CD4-positive, alpha-beta T cell treated with Interleukin-15 for 4 hours (primary cell): ENCODE data around the gene MROH8.
"Not testable (repeated sequence)": the region's sequence is repeated elsewhere in the genome, so short reads cannot be mapped to it uniquely, and the experiment has no call there.

ENCODE experiments used
- DNase-seq: peaks from one replicate; pipeline ENCODE4 v3.0.0-alpha.2; 2020; ENCODE audit warnings: low spot score

The MROH8 gene

DNA sequence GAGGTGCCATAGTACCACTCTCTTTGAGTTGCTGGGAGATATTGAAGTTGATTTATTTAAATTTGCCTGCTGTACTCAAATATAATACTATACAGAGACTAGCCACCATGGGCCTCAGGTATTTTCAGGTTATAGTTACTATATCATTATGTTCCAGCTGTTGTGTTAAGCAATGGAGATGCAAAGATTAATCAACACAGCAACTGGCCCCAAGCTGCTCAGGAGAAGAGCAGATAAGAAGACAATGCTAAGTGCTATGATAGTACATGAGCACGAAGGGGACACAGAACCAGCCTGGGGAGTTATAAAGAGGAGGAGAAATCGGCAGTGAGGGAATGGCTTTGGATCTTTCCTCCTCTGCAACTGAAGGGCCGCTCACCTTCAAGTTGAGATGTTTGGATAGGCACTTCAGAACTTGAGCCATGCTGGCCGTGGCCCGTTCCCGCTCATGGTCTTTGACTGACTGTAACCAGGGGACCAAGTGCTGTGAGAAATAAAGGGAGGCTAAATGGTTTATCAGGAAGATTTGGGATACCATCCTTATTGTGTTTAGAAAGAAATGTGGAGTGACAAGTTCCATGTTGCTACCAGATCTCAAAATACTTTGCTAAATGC, 24.6 kb downstream of the MROH8 start:
- no peak for DNase-seq

DNA sequence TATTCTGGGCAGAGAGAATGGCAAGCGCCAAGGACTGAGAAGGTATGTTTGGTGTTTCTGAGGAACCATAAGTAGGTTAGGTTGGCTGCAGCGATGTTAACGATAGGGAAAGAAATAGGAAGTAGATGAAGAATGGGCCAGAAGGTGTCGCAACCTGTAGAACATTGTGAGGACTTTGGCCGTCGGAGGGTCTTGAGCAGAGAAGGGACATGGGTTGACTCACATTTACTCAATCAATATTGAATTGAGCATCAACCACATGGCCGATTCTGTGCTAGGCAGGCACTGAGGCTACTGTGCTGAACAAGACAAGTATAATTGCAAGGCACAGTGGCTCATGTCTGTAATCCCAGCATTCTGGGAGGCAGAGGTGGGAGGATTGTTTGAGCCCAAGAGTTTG, 27.1 kb downstream of the MROH8 start:
- DNase-seq, result no peak

DNA sequence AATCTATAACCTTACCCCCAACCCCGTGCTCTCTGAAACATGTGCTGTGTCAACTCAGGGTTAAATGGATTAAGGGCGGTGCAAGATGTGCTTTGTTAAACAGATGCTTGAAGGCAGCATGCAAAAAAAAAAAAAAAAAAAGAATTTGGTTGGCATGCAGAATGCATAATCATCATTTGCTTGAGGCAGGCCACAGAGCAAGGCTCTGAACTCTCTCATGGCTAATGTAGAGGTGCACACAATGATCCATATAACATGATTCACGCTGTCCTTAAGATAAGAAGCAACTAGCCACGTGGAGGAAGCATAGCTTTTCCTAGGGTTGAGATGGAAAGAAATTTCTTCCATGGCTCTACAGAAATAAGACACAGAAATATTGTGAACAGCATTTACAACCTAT, 27.8 kb downstream of the MROH8 start:
- no peak for DNase-seq

DNA sequence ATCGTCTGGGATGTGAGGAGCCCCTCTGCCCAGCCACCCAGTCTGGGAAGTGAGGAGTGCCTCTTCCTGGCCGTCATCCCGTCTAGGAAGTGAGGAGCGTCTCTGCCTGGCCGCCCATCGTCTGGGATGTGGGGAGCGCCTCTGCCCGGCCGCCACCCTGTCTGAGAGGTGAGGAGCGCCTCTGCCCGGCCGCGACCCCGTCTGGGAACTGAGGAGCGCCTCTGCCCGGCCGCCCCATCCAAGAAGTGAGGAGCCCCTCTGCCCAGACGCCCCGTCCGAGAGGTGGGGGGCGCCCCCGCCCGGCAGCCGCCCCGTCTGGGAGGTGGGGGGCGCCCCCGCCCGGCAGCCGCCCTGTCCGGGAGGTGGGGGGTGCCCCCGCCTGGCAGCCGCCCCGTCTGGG, 28.5 kb downstream of the MROH8 start:
- DNase-seq, result not testable (repeated sequence)

DNA sequence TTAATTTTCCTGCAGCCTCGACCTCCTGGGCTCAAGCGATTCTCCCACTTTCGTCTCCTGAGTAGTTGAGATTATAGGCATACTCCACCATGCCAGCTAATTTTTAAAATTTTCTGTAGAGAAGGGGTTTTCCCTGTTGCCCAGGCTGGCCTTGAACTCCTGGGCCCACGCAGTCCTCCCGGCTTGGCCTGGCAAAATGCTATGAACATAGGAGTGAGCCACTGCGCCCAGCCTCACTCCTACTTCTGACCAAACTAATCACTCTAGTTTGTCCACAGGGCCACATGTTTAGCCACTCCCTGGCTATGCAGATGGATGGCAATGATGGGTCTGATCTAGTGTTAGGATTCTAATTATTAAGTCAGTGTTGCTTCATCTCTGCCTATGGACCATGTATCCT, 32.1 kb downstream of the MROH8 start:
- no peak for DNase-seq

DNA sequence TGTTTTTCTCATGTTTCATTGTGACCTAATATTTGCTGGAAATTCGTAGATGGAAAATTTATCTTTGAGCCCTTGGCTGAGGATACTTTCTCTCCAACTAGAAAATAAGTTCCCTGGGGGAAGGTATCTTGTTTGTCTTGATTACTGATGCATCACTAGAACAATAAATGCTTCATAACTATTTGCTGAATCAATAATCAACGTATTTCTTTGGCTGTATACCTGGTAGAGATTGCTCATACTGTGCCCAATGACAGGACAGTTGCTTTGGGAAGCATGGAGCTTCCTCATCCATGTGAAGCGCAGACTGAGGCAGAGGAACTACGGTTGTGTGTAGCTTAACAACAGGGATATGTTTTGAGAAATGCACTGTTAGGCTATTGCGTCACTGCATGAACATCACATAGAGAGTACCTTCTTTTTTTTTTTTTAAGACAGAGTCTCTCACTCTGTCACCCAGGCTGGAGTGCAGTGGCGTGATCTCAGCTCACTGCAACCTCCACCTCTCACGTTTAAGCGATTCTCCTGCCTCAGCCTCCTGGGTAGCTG, 34.4 kb downstream of the MROH8 start:
- DNase-seq, result no peak

DNA sequence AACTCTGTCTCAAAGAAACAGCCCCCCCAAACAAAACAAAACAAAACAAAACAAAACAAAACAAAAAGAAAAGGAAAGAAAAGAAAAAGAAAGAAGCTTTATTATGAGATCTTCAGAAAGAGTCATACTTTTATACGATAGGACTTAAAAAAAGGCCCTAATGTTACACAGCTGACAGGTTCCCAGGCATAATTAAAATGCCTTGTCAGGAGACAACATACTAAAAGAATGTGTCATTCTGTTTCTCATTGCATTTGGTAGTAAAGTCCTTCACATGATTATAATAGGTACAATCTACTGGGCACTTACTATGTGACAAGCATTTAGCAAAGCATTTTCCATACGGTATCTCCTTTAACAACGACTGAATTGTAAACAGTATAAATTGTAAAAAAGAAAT, 36.6 kb downstream of the MROH8 start:
- DNase-seq, result no peak

DNA sequence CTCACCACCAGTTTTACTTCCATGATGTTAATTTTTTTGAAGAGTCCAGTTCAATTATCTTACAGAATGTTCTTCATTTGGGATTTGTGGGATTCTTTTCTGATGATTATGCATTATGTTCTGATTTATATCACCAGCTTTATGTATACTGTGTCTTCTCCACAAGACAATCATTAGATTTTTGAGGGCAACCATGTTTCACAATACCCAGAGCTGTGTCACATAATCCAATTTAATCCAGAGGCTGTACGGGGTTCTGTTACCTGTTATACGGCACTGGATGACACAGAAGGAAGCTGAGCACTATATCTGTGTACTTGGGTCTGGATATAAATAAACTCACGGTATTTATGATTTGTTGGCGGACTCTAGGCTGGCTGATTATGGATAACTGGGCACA, 41.8 kb downstream of the MROH8 start:
- DNase-seq, result no peak

DNA sequence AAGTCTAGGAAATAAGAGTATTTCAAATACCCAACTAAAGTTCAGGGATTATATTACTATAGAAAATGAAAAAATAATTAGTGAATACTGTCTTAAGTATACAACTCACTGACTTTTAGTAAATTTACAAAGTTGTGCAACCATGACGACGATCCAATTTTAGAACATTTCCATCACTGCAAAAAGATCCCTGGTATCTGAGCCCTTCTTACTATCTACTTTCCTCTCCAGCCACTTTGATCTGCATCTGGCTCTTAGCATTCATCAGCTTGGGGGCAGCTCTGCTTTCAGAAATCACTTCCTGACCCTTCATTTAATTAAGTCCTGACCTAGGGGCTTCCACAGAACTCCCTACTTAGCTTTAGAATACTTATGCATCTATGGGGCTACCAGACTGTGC, 45.4 kb downstream of the MROH8 start:
- no peak for DNase-seq

DNA sequence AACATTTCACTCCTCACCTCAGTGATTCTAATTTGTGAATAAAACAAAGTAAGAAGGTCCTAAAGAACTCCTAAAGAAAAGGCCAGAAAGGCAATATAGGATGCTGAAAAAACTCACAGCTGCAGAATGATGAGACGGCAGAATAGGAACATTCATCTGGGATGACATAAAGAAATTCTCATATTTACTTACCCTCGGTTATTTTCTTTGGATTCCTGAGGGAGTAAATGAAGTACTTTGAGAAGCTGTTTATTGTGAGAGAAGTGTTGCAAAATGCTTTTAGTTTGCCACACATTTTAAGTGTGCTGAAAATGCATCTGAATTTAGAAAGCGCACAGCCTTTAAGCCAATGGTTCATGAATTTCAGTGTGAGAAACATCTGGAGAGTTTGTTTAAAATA, 47.9 kb downstream of the MROH8 start:
- DNase-seq, result no peak

DNA sequence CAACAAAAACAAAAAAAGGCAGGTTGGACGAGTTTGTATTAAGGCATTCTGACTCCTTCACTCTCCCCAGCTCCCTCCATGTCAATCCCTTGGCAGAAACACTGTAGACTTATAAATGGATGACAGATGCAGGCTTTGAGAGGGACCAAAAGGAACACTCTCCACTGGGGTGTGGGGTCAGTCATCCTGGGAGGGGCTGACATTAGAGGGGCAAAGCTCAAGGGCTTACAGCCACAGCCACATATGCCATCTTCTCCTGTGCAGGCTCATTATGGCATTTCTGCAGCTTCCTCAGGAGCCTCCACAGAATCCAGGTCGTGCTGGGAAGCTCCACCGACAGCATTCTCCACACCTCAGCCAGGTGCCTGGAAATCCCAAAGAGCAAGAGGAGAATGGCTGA, 50.5 kb downstream of the MROH8 start:
- no peak for DNase-seq

DNA sequence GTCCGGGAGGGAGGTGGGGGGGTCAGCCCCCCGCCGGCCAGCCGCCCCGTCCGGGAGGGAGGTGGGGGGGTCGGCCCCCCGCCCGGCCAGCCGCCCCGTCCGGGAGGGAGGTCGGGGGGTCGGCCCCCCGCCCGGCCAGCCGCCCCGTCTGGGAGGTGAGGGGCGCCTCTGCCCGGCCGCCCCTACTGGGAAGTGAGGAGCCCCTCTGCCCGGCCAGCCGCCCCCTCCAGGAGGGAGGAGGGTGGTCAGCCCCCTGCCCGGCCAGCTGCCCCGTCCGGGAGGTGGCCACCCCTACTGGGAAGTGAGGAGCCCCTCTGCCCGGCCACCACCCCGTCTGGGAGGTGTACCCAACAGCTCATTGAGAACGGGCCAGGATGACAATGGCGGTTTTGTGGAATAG, 53.1 kb downstream of the MROH8 start:
- DNase-seq, result not testable (repeated sequence)

DNA sequence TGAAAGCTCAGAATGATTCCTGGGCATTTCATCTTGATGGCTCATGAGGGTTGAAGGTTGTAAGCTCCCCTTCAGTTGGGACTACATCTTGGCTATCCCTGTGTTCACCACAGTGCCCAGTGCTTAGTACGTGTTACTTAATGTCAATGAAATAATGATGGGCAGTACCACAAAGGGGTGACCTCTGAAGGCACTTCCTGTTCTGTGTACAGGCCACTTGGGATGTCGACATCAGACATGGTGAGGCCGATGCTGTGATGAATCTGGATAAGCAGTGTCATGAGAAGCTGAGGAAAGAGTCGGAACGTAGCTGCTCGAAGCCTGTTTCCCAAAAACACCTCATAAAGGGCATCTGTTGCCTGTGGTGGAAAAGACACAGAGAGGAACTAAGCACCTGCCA, 55.9 kb downstream of the MROH8 start:
- DNase-seq, result no peak

DNA sequence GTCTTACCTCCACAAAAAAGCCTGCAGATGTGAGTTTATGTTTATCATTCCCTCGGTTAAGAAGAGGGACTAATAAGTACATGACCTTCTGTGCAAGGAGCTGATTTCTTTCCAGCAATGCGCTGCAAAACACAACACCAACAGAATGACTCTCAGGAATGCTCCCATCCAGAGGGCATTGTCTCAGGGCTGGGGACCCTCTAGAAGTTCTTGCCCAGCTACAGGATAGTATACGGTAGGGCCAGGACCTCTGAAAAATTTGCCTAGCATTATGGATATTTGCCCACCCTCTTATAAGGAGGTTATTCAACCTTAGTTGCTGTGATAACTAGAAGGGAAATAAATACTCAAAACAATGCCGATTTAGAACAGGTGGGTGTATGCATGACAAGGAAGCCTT, 58.9 kb downstream of the MROH8 start:
- DNase-seq, result no peak

DNA sequence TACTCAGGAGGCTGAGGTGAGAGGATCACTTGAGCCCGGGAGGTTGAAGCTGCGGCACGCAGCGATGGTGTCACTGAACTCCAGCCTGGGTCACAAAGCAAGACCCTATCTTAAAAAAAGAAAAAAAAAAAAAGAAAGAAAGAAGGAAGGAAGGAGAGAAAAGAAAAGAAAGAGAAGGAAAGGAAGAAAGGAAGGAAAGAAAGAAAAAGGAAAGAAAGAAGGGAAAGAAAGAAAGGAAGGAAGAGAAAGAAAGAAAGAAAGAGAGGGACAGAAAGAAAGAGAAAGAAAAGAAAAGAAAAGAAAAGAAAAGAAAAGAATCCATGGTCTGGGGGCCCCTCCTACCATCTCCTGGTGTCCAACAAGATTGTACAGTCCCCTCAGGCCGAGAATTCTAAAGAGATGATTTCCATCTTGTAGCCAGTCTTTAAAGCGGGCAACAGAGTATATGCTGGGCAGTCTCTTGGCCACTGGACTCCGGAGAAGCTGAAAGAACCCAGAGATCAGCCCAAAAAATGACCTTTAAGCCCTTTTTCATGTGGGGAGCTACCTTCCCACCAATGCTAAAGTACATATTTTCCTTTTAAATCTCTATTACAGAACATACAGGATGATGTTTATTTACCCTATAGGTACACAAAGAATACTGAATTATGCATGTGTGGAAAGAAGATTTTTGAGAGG, 59.9 kb downstream of the MROH8 start:
- no peak for DNase-seq

DNA sequence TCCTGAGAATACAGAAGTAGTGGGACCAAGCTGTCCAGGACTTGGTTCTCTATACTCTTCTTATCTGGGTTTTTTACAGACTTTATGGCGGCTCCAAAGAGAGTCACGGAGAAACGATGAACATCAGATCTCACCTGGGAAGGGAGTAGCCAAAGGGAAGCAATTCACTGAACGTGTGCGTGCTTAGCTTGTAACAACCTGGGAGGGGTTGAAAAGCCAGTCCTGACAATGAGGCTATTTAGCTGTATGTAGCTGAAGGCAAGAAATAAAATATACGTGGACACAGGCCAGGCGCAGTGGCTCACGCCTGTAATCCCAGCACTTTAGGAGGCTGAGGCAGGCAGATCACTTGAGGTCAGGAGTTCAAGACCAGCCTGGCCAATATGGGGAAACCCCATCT, 65.3 kb downstream of the MROH8 start:
- DNase-seq, result no peak

DNA sequence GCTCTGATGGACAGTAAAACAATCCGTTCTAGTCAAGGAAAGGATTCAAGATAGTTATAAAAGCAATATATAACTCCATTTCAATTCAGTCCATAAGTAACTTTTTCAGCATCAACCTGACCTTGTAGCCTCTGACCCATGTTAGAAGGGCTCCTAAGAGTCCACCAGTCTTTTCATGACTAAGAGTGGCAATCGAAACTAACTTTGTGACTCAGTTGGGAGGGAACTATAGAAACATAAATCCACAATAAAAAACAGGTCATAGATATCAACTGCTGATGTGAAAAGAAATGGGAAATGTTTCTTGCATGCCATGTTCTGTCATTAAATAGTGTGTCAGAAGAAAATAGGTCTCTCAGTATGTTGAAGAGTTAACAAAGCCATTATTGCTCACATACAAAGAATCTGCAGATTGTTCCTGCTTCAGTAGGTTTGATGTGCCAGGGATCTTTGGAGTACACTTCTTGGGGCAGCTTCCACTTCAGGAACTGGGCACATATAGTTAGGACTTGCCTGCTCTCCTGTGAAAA, 67.4 kb downstream of the MROH8 start:
- DNase-seq, result no peak

DNA sequence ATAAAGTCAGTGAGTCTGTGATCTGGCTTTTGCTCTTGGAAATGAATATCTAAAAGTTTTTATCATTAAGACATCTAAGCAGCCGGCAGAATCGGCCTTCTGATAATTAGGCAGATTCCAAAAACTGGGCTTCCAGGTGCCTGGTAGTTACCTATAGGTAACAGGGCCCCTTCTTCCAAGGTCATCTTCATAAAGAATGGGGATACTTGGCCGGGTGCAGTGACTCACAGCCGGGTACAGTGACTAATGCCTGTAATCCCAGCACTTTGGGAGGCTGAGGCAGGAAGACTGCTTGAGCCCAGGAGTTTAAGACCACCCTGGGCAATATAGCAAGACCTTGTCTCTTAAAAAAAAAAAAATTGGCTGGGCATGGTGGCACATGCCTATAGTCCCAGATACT, 70.7 kb downstream of the MROH8 start:
- no peak for DNase-seq

DNA sequence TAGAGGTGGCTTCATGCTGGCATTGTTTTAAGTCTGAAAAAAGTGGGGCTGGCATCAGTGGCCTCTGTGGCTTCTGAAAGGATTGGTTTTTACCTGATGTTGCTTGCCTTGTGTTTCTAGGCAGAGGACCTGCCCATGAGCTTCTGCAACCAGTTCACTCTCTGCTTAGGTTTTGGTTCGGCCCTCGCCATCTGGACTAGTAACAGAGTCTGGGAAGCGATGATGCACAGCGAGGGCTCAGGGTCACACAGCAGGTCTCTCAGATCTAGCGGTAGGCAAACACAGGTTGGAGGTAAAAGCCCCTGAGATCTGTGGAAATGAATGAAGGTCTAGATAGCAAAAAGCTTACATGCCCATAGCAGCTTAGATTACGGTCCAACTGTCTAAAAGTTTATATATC, 76.8 kb downstream of the MROH8 start:
- no peak for DNase-seq

DNA sequence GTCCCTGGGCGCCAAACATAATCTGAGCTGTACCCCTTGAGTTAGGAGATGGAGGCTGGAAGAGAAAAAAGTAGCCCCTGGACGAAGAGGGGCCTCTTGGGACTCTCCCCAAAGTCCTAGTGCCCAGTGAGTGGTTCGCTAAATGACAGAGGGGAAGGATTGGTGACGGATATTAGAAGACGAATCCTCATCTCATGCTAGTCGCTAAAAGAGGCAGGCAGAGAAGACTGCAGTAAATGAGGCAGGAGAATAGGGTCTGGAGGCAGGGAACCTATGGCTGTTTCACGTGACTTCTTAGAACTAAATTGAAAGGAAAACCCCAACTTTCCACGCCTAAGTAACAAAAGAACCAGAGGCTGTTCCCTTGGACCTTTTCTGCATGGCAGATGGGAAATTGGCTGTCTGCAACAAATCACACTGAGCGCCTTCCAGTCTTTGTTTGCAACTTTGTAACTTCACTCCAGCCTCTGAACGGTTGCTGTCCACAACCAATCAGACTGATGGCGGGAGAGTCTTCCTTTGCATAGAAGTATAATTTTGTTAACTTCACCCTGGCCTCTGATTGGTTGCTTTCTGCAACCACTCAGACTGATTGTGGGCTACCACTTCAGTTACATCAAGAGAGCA, 82.8 kb downstream of the MROH8 start:
- no peak for DNase-seq

DNA sequence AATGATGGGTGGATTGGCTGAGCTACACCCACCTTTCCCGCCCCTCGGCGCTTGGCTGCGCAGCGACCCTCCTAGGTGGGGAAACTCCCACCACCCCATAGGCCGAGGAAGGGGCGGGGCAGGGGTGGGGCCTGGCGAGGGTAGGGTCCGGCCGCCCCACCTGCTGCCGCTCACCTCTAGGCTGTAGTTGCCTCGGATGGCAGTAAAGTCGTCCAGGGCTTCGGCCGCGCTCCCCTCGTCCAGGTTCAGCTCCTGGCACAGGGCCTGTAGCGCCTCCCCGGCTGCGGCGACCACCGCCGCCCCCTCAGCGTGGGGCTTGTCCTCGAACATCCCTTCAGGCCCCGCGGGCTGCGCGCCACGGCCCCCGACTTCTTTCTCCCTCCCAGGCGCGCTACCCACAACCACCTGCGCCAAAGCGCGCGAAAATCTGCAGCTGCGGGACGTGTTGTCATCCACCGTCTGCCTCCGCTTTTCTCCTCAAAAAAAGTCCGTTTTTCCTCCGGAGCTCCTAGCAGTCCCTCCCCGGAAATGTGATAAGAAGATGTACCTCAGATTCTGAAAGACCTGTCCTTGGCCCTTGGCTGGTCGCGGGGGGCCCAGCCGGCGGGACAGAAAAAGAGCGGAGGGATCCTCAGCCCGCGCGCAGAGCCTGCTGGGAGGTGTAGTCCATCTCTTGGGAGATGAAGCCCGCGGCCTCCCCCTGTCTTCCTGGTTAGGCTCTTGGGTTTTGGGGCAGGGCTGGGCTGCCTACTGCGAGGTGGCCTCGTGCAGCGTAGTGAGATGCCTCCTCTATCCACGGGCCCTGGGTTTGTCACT, 83.5 kb downstream of the MROH8 start, which contains the start of gene RBL1:
Gene RBL1, minus strand, starts transcription at position 399 of the 816 bp plus-strand sequence. Its CDS starts 69 bp downstream, at position 330.
- peak; percentile 85 for DNase-seq

DNA sequence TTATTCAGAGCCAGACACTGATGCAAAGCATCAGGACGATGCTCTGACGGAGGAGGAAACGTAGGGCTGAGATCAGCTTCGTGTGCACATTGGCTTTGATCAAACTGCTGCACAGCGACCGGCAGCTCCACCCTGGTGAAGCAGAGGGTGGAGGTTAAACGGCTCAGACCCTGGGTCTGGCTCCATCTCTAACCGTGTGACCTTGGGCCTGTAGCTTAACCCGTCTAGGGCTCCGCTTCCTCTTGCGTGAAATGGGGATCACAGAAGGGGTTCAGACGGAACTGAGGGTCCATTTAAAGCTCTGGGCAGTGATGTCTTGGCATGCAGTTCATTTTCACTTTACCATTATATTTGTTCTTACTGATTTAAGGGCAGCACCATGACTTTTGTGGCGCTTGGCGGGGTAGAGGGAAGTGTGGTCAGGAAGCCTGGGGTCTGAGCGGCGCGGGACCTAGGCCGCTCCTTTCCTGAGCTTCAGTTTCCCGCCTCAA, 84.2 kb downstream of the MROH8 start:
- DNase-seq, result peak; percentile 57
